Astrocyte of the cerebellum (primary cell): ENCODE data around the gene TIPARP.
A peak's percentile ranks its signal among the peaks of the same experiment; 100 is the strongest.

ENCODE experiments used
- DNase-seq: peaks from one replicate; pipeline ENCODE4 v3.0.0-alpha.2; 2011; ENCODE audit warnings: low read depth
- H3K4me3 ChIP-seq: 2 replicates; pipeline ENCODE4 v1.5.1; 2011; ENCODE audit warnings: mild to moderate bottlenecking, low read depth, low read length, moderate library complexity
- in situ Hi-C: cut with HindIII; loops from 2 replicates; pipeline ENCODE4 v1.10.0; 2017; ENCODE audit warnings: low sequenced_read_pairs
- TF ChIP-seq, protein P1 (sequence below): IDR thresholded peaks from 2 replicates; pipeline ENCODE4 v1.5.1; 2012; ENCODE audit warnings: low read length, low read depth, moderate library complexity, mild to moderate bottlenecking; ENCODE audit errors: missing control alignments

Gene TIPARP

DNA sequence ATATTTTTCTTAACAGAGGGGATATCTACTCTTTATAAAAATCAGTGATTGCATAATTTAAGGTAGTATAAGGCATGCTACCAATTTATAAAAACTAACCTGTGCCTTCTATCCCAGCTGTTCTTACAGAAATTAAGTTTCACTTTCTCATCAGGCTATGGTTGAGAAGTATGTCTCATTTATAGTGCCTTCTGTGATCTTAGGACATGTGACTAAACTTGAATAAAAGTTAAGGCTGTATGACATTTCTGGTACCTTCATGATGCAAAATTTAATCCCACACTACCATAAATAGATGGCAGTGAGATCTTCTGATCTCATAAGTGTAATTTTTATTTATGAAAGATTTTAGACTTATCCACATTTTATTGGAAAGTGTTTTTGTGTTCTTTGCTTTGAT lies 12.6 kb downstream of the TIPARP start:
- in situ Hi-C loops = loop anchor here (25.0 kb wide), 1 partner anchor 425 kb away; no protein-coding TSS in a partner anchor
- TF ChIP-seq, protein P1, sequence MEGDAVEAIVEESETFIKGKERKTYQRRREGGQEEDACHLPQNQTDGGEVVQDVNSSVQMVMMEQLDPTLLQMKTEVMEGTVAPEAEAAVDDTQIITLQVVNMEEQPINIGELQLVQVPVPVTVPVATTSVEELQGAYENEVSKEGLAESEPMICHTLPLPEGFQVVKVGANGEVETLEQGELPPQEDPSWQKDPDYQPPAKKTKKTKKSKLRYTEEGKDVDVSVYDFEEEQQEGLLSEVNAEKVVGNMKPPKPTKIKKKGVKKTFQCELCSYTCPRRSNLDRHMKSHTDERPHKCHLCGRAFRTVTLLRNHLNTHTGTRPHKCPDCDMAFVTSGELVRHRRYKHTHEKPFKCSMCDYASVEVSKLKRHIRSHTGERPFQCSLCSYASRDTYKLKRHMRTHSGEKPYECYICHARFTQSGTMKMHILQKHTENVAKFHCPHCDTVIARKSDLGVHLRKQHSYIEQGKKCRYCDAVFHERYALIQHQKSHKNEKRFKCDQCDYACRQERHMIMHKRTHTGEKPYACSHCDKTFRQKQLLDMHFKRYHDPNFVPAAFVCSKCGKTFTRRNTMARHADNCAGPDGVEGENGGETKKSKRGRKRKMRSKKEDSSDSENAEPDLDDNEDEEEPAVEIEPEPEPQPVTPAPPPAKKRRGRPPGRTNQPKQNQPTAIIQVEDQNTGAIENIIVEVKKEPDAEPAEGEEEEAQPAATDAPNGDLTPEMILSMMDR = no peak
- DNase-seq = no peak
- no peak overlapping the region for H3K4me3 ChIP-seq

DNA sequence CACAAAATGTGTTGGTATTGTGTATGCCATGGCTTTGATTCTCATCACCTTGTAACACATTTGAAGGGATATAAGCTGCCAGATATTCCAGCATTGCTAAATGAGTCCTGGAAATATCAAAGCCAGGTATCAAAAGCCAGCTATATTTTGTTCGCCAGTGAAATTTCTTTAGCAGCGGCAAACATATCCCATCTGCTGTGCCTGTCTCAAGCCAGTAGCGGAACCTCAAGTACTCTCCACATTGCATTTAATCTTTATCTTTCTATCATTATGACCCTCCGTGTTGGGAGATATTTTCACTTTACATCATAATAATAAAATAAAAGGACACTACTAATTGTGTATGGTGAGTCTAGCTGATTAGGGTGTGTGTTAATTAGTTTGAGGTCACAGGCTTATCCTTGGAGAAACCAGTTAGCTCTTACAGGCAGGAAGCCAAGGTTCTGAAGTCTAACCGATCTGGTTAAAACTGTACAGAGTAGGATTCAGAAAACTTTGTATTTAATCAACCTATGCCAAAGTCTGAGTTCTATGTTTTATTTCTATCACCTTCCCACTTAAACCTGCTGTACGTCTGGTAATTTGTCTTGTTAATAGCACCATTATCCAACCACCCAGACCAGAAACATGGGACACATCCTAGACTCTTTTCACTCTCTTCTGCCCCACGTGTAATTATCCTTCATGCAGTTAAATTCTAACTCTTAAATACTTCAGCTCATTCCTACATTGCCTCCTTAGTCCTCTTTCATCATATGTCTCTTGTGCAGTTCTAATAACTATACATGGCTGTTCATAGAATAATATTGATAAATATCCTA lies 14.5 kb downstream of the TIPARP start:
- in situ Hi-C loops = loop anchor here (25.0 kb wide), 1 partner anchor 423 kb away; no protein-coding TSS in a partner anchor
- DNase-seq = no peak
- H3K4me3 ChIP-seq = no peak overlapping the region
- TF ChIP-seq, protein P1 = no peak

DNA sequence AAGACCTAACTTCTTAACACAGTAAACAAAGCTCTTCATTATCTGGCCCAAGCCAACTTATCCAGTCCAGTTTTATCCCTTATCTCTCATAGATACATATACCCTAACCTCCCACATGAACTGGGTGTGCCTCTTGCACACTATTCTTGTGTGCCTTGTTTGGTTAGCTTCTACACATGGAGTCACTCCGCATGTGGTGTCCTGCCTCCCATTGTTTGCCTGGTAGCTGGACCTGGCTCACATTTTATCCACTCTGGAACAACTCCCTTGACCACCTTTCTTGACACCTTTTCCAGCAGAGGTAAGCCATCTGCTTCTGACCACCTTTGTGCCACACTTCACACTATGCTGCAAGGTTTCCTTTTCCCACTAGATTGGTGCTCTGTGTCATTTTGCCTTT lies 15.2 kb downstream of the TIPARP start:
- TF ChIP-seq, protein P1 = no peak
- no peak overlapping the region for H3K4me3 ChIP-seq
- in situ Hi-C loops = loop anchor here (25.0 kb wide), 1 partner anchor 423 kb away; no protein-coding TSS in a partner anchor
- DNase-seq = no peak

DNA sequence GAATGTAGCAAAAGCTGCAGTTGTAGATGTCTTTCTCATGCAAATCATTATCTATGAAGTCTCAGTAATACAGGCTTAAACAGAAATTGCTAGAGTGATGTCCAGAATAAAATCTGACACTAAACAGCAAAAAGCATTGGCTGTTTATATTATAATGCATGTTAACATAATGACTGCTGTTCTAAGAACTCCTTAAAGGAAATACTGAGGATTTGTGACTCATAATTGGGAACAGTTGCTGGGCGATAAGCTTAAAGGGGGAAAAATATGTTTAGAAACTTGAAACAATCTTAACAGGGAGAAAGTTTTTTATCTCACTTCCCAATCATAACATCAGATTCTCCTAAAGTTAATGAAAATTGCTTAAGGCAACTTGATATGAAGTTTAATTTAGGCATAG lies 17.5 kb downstream of the TIPARP start:
- no peak for DNase-seq
- TF ChIP-seq, protein P1 = no peak
- in situ Hi-C loops = loop anchor here (25.0 kb wide), 1 partner anchor 420 kb away; no protein-coding TSS in a partner anchor
- no peak overlapping the region for H3K4me3 ChIP-seq

DNA sequence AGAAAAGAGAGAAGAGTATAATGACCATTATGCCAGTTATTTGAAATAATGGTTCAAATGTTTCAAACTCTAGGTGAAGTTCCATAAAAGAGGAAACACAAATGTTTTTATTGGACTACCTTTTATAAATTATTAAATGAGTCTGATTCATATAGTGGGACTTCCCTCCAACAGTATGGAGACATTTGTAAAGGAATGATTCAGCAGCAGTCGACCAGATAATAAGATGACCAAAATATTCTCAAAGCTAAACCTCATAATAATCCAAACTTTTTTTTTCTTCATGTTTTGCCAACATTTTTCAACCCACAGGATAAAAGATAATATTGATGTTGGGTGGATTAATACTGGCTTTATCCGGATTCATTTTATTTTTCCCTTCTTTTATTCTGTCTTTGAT lies 18.8 kb downstream of the TIPARP start:
- in situ Hi-C loops = loop anchor here (25.0 kb wide), 1 partner anchor 419 kb away; no protein-coding TSS in a partner anchor
- DNase-seq = peak; percentile 61
- TF ChIP-seq, protein P1 = no peak
- H3K4me3 ChIP-seq = no peak overlapping the region

DNA sequence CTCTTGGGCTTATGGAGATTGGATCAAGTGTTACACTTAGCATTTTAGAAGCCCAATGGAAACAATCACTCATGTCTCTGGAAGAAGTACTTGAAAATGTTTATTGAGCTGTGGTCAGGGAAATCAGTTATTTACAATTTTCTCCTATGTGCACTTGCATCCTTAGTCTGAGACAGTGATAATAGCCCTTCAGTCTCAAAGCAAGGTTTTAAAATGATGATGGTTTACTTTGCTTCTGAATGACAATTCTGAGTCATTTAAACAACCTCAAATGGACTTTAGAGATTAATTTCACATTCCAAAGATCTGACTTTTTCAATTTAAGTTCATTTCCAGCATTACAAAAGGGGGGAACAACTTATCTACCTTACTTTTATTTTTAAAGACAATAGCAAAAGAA lies 20.1 kb downstream of the TIPARP start:
- TF ChIP-seq, protein P1 = no peak
- in situ Hi-C loops = loop anchor here (25.0 kb wide), 1 partner anchor 418 kb away; no protein-coding TSS in a partner anchor
- no peak overlapping the region for H3K4me3 ChIP-seq
- no peak for DNase-seq
